EL (cell line): ENCODE results near the gene TEKTIP1.
"Not testable (repeated sequence)": the region's sequence is repeated elsewhere in the genome, so short reads cannot be mapped to it uniquely, and the experiment has no call there.

Experiments
- DNase-seq: peaks from one replicate; pipeline ENCODE4 v3.0.0-alpha.2; 2016

The TEKTIP1 gene

GRCh38 chr19:3563709-3564524 lies 24.9 kb downstream of the TEKTIP1 start:
- no peak for DNase-seq

- peak; percentile 96 for DNase-seq
These were observed 26.2 kb downstream of the TEKTIP1 start for GRCh38 chr19:3565139-3565538.

GRCh38 chr19:3570042-3570441 lies 31.1 kb downstream of the TEKTIP1 start:
- not testable (repeated sequence) for DNase-seq

- DNase-seq: no peak
These were observed 31.6 kb downstream of the TEKTIP1 start for GRCh38 chr19:3570606-3571011.

GRCh38 chr19:3572132-3572854 lies 33.3 kb downstream of the TEKTIP1 start:
- DNase-seq: peak; percentile 100

GRCh38 chr19:3572855-3573161 lies 33.8 kb downstream of the TEKTIP1 start, which contains the start of gene HMG20B:
HMG20B (plus strand) TSS chr19:3572944; CDS start chr19:3573310, 366 bp downstream.
- no peak for DNase-seq

GRCh38 chr19:3573162-3573857 lies 34.3 kb downstream of the TEKTIP1 start:
- DNase-seq: no peak

- DNase-seq: peak; percentile 96
These were observed 35.1 kb downstream of the TEKTIP1 start for GRCh38 chr19:3573858-3574637.

GRCh38 chr19:3575260-3575741 lies 36.3 kb downstream of the TEKTIP1 start:
- no peak for DNase-seq

- no peak for DNase-seq
These were observed 37.1 kb downstream of the TEKTIP1 start for GRCh38 chr19:3575949-3576673.

GRCh38 chr19:3576696-3577443 lies 37.9 kb downstream of the TEKTIP1 start:
- no peak for DNase-seq

- DNase-seq: no peak
These were observed 38.9 kb downstream of the TEKTIP1 start for GRCh38 chr19:3577723-3578344.

GRCh38 chr19:3578390-3578789 lies 39.4 kb downstream of the TEKTIP1 start:
- DNase-seq: no peak

GRCh38 chr19:3580156-3580934 lies 41.4 kb downstream of the TEKTIP1 start:
- DNase-seq: peak; percentile 95

- DNase-seq: not testable (repeated sequence)
These were observed 42.8 kb downstream of the TEKTIP1 start for GRCh38 chr19:3581792-3582191.

- not testable (repeated sequence) for DNase-seq
These were observed 45.2 kb downstream of the TEKTIP1 start for GRCh38 chr19:3584036-3584802.

GRCh38 chr19:3585301-3586126 lies 46.5 kb downstream of the TEKTIP1 start, which contains the start of gene GIPC3:
GIPC3 (plus strand) TSS chr19:3585478; CDS start chr19:3585598, 120 bp downstream.
- DNase-seq: no peak

- no peak for DNase-seq
These were observed 47.2 kb downstream of the TEKTIP1 start for GRCh38 chr19:3586127-3586626.
